Heart left ventricle (tissue), 16 donors: ENCODE measurements around the gene GAP43. TPM values are rescaled to one million over a fixed set of nuclear protein-coding genes. Genes with fewer than 3 reads are reported as not detected.

Experiments used
- ATAC-seq, 4 donors: fragments of 200-7000 bp; cut with Tn5 transposase; one replicate each; pipeline ENCODE4 v1.9.1; 2020 to 2022; ENCODE audit warnings: moderate library complexity in 4 of 4, mild to moderate bottlenecking in 3 of 4, moderate number of reproducible peaks in 1 of 4
- DNase-seq, 5 donors: peaks; one replicate each; pipeline ENCODE4 v3.0.0-alpha.2; 2020
- H3K27ac ChIP-seq, 12 donors: fragments of 200-600 bp; sonication (generic) in 4 of 12; one replicate each; pipeline versions ENCODE4 v1.5.0 to v1.8.0; 2016 to 2022; ENCODE audit warnings: mild to moderate bottlenecking in 2 of 12
- H3K27me3 ChIP-seq, 9 donors: fragments of 200-600 bp; sonication (generic) in 2 of 9; one replicate each; pipeline versions ENCODE4 v1.5.1 to v1.8.0; 2016 to 2022; ENCODE audit warnings: mild to moderate bottlenecking in 3 of 9
- H3K36me3 ChIP-seq, 9 donors: fragments of 200-600 bp; sonication (generic) in 2 of 9; one replicate each; pipeline versions ENCODE4 v1.5.0 to v1.8.0; 2018 to 2022; ENCODE audit warnings: mild to moderate bottlenecking in 2 of 9
- H3K4me1 ChIP-seq, 12 donors: fragments of 200-600 bp; sonication (generic) in 4 of 12; one replicate each; pipeline versions ENCODE4 v1.5.0 to v1.8.0; 2016 to 2022; ENCODE audit warnings: mild to moderate bottlenecking in 3 of 12
- H3K4me3 ChIP-seq, 12 donors: fragments of 200-600 bp; sonication (generic) in 4 of 12; one replicate each; pipeline versions ENCODE4 v1.5.0 to v1.8.0; 2017 to 2022; ENCODE audit warnings: mild to moderate bottlenecking in 9 of 12, moderate library complexity in 4 of 12
- H3K9me3 ChIP-seq, 12 donors: fragments of 200-600 bp; sonication (generic) in 4 of 12; one replicate each; pipeline versions ENCODE4 v1.5.0 to v1.8.0; 2016 to 2022; ENCODE audit warnings: mild to moderate bottlenecking in 1 of 12
- POLR2A ChIP-seq, 2 donors: fragments of 450-650 bp; IDR thresholded peaks; one replicate each; pipeline ENCODE4 v1.6.1; 2017; ENCODE audit warnings: antibody characterized with exemption in 2 of 2, mild to moderate bottlenecking in 2 of 2, moderate library complexity in 2 of 2
- WGBS, 4 donors: extraction: QIAGEN DNeasy Blood & Tissue Kit in 2 of 4; methylation state at CpG; one replicate each; pipeline versions ENCODE4 v1.1.5 to v1.1.7; 2013 to 2018; 5-methylcytosine and 5-hydroxymethylcytosine counted together
- intact Hi-C, 10 donors: fragments of 100-400 bp; cut with DNase I; formaldehyde crosslinking; loops; one replicate each; pipeline versions ENCODE4 v1.11.1 to v1.14.2; 2022
- polyA plus RNA-seq, 2 donors: library from polyadenylated mRNA; stranded (reverse); fragments of 200-250 nt; gene quantifications; one replicate each; pipeline ENCODE4 v1.2.3, GENCODE V29; 2013
- total RNA-seq, 9 donors: library from RNA; depleted of rRNA in 2 of 9; stranded (reverse); fragments of >200 nt in 2 of 9; fragmentation: NEBNext Ultra II Directional in 3 of 9; extraction: Animal tissue kit (Norgen Biotek cat#: 25700) in 3 of 9; gene quantifications; one replicate each; pipeline versions ENCODE4 v1.1.0 to v1.2.4, GENCODE V29; 2016 to 2023
- donor health status: ischemic (EF 13 %, LVEDD 7.1; RV severe dilation, severe dysfunction).
- donor health status: healthy with polysubstance abuse.
- donor health status: DM: no; HTN: yes; CAD: no.
- donor health status: DM: no; HTN: no; CAD: no.
- donor health status: ischemic (EF 25% LVEDD 6.9; RV normal size, moderate dysfunction).
- donor health status: ischemic (EF 25% LVEDD 5.7; RV mildly dilated, moderate dysfunction).
- donor health status: healthy.
- donor health status: DM: yes; HTN: yes; CAD: no.
- donor health status: ischemic (EF 35%, LVEDD 5.7; RV mildly dilated, moderate dysfunction).
- donor health status: nonischemic (EF 11% LVEDD 7.7; RV severe dilation, severe dysfunction).
- donor health status: DM: yes; HTN: yes; CAD: no.
- donor health status: PGD.
- donor health status: ischemic (EF 29% LVEDD 5.4; RV normal size, mild dysfunction).
- donor health status: nonischemic (EF 23%, LVEDD 6.1; RV moderate dilation, normal function).

The GAP43 gene
- total and polyA plus RNA-seq, 11 donors, result 0.11 to 4.7 (median 1.2) TPM; not detected in 1

GRCh38 chr3:115768661-115769060 is 145.4 kb downstream of the GAP43 start:
- Histone ChIP-seq H3K4me1 (peaks cover 0 to 8% (median 0%) of the 10 kb centered on the region in 12 donors), H3K27me3 (no peaks in the 10 kb centered on the region), H3K4me3 (no peak overlapping the region), H3K27ac (no peak overlapping the region), H3K36me3 (no peaks in the 10 kb centered on the region), H3K9me3 (no peaks in the 10 kb centered on the region)
- no peak for TF ChIP-seq POLR2A (IDR thresholded peaks at IDR 0.05)
- no peak for ATAC-seq
- WGBS, 4 donors, result 65 to 82% (median 69%) methylated on average over 3 of the region's 3 CpGs
- intact Hi-C loops, result no loop called here
- DNase-seq, result no peak
